ENCODE measurements around the gene CRAMP1. TPM values are rescaled to one million over a fixed set of nuclear protein-coding genes. Genes with fewer than 3 reads are reported as not detected.

CRAMP1 gene
- total RNA-seq, 4 donors from 2014 or later, result 9.1 to 15.5 (median 12.5) TPM

DNA sequence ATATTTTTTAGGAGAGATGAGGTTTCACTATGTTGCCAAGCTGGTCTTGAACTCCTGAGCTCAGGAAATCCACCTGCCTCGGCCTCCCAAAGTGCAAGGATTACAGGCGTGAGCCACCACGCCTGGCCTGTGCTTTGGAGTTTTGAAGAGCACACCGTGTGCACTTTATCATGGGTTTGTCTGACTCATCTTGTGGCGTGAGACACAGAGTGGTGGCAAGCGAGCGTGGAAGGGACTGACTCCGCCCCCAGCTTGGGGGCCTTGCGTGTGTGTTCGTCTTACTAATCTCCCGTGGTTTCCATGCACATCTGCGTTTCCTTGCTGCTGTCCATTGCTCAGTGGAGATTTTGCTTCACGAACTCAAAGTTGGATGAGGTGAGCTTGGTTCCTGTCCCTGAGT lies 22.9 kb downstream of the CRAMP1 start:
- H3K36me3 ChIP-seq, result peaks cover 60 to 92% (median 84%) of the 10 kb centered on the region in 4 donors
- 87% methylated on average over 13 of the region's 13 CpGs for WGBS
- H3K27me3 ChIP-seq, result no peaks in the 10 kb centered on the region

DNA sequence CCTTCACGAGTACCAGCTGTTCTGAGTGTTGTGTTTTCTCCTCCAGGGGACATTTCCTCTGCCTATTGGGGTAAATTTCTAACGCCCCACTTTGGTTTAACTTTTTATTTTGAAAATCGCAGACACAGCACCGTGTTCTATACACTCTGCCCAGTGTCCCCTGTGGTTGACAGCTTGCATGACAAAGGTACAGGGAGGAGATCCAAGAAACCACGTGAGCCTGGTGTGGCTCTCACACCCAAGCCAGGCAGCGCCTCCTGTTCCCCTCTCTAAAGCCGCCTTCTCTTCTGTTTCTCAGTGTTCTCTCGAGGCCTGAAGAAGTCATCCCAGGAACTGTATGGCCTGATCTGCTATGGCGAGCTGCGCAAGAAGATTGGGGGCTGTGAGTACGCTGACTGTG lies 25.4 kb downstream of the CRAMP1 start:
- H3K4me3 ChIP-seq, result no peak overlapping the region
- no peak for DNase-seq (ENCODE audit: extremely low spot score)
- H3K4me1 ChIP-seq, result peaks cover 0 to 12% (median 3%) of the 10 kb centered on the region in 4 donors
- no peaks in the 10 kb centered on the region for H3K27me3 ChIP-seq
- peaks cover 69 to 96% (median 90%) of the 10 kb centered on the region in 4 donors for H3K36me3 ChIP-seq
- no peaks in the 10 kb centered on the region for H3K9me3 ChIP-seq
- WGBS, result 88% methylated on average over 11 of the region's 11 CpGs
- intact Hi-C loops (cut with DNase I), result no loop called here
- TF ChIP-seq POLR2A (IDR thresholded peaks at IDR 0.05; ENCODE audit: low read depth) (no peak), POLR2AphosphoS5 (IDR thresholded peaks at IDR 0.05) (no peak), EP300 (IDR thresholded peaks at IDR 0.05) (no peak)
- TF ChIP-seq, protein P1, sequence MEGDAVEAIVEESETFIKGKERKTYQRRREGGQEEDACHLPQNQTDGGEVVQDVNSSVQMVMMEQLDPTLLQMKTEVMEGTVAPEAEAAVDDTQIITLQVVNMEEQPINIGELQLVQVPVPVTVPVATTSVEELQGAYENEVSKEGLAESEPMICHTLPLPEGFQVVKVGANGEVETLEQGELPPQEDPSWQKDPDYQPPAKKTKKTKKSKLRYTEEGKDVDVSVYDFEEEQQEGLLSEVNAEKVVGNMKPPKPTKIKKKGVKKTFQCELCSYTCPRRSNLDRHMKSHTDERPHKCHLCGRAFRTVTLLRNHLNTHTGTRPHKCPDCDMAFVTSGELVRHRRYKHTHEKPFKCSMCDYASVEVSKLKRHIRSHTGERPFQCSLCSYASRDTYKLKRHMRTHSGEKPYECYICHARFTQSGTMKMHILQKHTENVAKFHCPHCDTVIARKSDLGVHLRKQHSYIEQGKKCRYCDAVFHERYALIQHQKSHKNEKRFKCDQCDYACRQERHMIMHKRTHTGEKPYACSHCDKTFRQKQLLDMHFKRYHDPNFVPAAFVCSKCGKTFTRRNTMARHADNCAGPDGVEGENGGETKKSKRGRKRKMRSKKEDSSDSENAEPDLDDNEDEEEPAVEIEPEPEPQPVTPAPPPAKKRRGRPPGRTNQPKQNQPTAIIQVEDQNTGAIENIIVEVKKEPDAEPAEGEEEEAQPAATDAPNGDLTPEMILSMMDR (IDR thresholded peaks at IDR 0.05), result no peak
- no peak overlapping the region for H3K27ac ChIP-seq (replicated peaks in 1 of 4)

More for the DNA sequence above, 22.9 kb downstream of the CRAMP1 start:
- TF ChIP-seq, protein P1 (IDR thresholded peaks at IDR 0.05), result no peak
- TF ChIP-seq POLR2A (IDR thresholded peaks at IDR 0.05; ENCODE audit: low read depth) (no peak), EP300 (IDR thresholded peaks at IDR 0.05) (no peak)
- Histone ChIP-seq H3K9me3 (no peaks in the 10 kb centered on the region), H3K4me3 (no peak overlapping the region), H3K27ac (replicated peaks in 1 of 4) (no peak overlapping the region), H3K4me1 (no peaks in the 10 kb centered on the region)
- intact Hi-C loops (cut with DNase I), result no loop called here
- DNase-seq (ENCODE audit: extremely low spot score), result no peak

DNA sequence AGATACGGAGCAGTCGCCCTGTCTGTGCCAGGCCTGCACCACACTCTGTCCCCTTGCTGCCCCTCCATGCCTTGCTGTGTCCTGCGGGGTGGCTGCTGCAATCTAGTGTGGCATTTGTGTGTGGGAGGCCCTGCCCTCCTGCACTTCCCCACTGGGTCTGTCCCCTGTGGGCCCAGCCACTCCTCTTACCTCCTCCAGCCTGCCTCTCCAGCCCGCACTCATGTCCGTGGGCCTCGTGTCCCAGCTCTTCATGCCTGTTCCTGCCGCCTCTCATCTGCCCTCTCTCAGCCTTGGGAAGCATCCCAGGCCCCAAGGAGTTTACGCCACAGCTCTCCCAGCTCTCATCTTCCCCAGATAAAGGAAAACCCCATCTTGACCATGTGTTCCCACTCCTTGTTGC lies 26.6 kb downstream of the CRAMP1 start:
- H3K27ac ChIP-seq (replicated peaks in 1 of 4), result no peak overlapping the region
- no peaks in the 10 kb centered on the region for H3K9me3 ChIP-seq
- intact Hi-C loops (cut with DNase I), result no loop called here
- peaks cover 0 to 12% (median 3%) of the 10 kb centered on the region in 4 donors for H3K4me1 ChIP-seq
- H3K4me3 ChIP-seq, result no peak overlapping the region
- TF ChIP-seq, protein P1 (IDR thresholded peaks at IDR 0.05), result no peak
- TF ChIP-seq EP300 (IDR thresholded peaks at IDR 0.05) (no peak), POLR2A (IDR thresholded peaks at IDR 0.05; ENCODE audit: low read depth) (no peak), POLR2AphosphoS5 (IDR thresholded peaks at IDR 0.05) (no peak)
- H3K36me3 ChIP-seq, result peaks cover 67 to 96% (median 89%) of the 10 kb centered on the region in 4 donors
- no peak for DNase-seq (ENCODE audit: extremely low spot score)
- no peaks in the 10 kb centered on the region for H3K27me3 ChIP-seq
- WGBS, result 90% methylated on average over 7 of the region's 8 CpGs

DNA sequence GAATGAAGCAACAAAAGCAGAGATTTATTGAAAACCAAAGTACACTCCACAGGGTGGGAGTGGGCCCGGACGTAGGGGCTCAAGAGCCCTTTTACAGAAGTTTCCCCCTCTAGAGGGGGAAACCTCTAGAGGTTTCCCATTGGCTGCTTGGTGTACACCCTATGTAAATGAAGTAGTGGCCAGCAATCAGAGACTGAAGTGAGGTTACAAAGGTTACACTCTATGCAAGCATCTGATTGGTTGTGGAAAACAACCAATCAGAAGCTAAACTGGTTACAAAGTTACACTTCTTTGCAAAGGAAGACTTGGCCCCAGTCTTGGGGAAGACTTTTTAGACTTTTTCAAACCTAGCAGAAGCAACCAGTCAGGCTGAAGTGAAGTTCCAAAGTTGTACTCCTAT lies 27.1 kb downstream of the CRAMP1 start:
- intact Hi-C loops (cut with DNase I), result no loop called here
- no peak overlapping the region for H3K4me3 ChIP-seq

More for the DNA sequence above, 27.1 kb downstream of the CRAMP1 start:
- Histone ChIP-seq H3K27me3 (no peaks in the 10 kb centered on the region), H3K4me1 (peaks cover 0 to 12% (median 3%) of the 10 kb centered on the region in 4 donors), H3K27ac (replicated peaks in 1 of 4) (no peak overlapping the region), H3K36me3 (peaks cover 62 to 96% (median 89%) of the 10 kb centered on the region in 4 donors), H3K9me3 (no peaks in the 10 kb centered on the region)
- no peak for DNase-seq (ENCODE audit: extremely low spot score)
- WGBS, result 62% methylated on average over 2 of the region's 2 CpGs
- no peak for TF ChIP-seq POLR2A (IDR thresholded peaks at IDR 0.05; ENCODE audit: low read depth)
- TF ChIP-seq EP300 (IDR thresholded peaks at IDR 0.05), result no peak
- TF ChIP-seq, protein P1 (IDR thresholded peaks at IDR 0.05), result no peak
- TF ChIP-seq POLR2AphosphoS5 (IDR thresholded peaks at IDR 0.05), result no peak
